ENCODE measurements around the gene PDZRN4.

DNA sequence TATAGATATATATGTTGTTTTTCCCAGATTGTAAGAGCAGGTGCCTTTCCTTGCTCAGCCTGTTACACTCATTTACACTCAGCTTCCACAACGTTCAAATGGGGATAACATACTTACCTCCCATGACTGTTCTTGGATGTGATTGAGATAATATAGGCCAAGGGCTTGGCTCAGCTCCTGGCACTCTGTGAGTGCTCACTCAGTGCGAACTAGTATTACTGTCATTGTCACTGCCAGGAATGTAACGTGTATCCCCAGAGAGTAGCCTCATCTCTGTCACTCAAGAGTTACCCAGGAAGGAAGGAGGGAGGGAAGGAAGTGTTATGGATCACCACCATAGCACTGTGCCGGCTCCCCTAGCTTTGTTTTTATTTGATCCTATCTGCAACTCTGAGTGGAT, 307.9 kb downstream of the PDZRN4 start:
- TF ChIP-seq, protein P1, sequence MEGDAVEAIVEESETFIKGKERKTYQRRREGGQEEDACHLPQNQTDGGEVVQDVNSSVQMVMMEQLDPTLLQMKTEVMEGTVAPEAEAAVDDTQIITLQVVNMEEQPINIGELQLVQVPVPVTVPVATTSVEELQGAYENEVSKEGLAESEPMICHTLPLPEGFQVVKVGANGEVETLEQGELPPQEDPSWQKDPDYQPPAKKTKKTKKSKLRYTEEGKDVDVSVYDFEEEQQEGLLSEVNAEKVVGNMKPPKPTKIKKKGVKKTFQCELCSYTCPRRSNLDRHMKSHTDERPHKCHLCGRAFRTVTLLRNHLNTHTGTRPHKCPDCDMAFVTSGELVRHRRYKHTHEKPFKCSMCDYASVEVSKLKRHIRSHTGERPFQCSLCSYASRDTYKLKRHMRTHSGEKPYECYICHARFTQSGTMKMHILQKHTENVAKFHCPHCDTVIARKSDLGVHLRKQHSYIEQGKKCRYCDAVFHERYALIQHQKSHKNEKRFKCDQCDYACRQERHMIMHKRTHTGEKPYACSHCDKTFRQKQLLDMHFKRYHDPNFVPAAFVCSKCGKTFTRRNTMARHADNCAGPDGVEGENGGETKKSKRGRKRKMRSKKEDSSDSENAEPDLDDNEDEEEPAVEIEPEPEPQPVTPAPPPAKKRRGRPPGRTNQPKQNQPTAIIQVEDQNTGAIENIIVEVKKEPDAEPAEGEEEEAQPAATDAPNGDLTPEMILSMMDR (IDR thresholded peaks at IDR 0.05; ENCODE audit: insufficient read depth, low read length): no peak
- no peak for TF ChIP-seq POLR2AphosphoS5 (IDR thresholded peaks at IDR 0.05; ENCODE audit: low read depth)
- TF ChIP-seq, protein P2, sequence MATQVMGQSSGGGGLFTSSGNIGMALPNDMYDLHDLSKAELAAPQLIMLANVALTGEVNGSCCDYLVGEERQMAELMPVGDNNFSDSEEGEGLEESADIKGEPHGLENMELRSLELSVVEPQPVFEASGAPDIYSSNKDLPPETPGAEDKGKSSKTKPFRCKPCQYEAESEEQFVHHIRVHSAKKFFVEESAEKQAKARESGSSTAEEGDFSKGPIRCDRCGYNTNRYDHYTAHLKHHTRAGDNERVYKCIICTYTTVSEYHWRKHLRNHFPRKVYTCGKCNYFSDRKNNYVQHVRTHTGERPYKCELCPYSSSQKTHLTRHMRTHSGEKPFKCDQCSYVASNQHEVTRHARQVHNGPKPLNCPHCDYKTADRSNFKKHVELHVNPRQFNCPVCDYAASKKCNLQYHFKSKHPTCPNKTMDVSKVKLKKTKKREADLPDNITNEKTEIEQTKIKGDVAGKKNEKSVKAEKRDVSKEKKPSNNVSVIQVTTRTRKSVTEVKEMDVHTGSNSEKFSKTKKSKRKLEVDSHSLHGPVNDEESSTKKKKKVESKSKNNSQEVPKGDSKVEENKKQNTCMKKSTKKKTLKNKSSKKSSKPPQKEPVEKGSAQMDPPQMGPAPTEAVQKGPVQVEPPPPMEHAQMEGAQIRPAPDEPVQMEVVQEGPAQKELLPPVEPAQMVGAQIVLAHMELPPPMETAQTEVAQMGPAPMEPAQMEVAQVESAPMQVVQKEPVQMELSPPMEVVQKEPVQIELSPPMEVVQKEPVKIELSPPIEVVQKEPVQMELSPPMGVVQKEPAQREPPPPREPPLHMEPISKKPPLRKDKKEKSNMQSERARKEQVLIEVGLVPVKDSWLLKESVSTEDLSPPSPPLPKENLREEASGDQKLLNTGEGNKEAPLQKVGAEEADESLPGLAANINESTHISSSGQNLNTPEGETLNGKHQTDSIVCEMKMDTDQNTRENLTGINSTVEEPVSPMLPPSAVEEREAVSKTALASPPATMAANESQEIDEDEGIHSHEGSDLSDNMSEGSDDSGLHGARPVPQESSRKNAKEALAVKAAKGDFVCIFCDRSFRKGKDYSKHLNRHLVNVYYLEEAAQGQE (IDR thresholded peaks at IDR 0.05; ENCODE audit: insufficient replicate concordance, low read depth): no peak
